ENCODE measurements around the gene ARHGAP26. TPM values are rescaled to one million over a fixed set of nuclear protein-coding genes. Genes with fewer than 3 reads are reported as not detected.
A peak's percentile ranks its signal among the peaks of the same experiment; 100 is the strongest.

ARHGAP26 gene
- total RNA-seq, 1 donor from 2014 or later = 34.9 TPM

GRCh38 chr5:143065185-143065965 is 295.2 kb downstream of the ARHGAP26 start:
- intact Hi-C loops (cut with micrococcal nuclease) = loop anchor here (10.0 kb wide), 1 partner anchor 141 kb away; no protein-coding TSS in a partner anchor
- DNase-seq (no peak), ATAC-seq (peak; percentile 5)

GRCh38 chr5:143065996-143066522 is 295.9 kb downstream of the ARHGAP26 start:
- ATAC-seq = no peak
- DNase-seq = no peak
- intact Hi-C loops (cut with micrococcal nuclease) = loop anchor here (10.0 kb wide), 1 partner anchor 141 kb away; no protein-coding TSS in a partner anchor

GRCh38 chr5:143066556-143067281 is 296.5 kb downstream of the ARHGAP26 start:
- intact Hi-C loops (cut with micrococcal nuclease) = loop anchor here (10.0 kb wide), 1 partner anchor 142 kb away; no protein-coding TSS in a partner anchor
- ATAC-seq (peak; percentile 15), DNase-seq (peak; percentile 41)

- ATAC-seq (no peak), DNase-seq (no peak)
- intact Hi-C loops (cut with micrococcal nuclease) = loop anchor here (10.0 kb wide), 1 partner anchor 144 kb away; no protein-coding TSS in a partner anchor
Observed at GRCh38 chr5:143068712-143069111, 298.5 kb downstream of the ARHGAP26 start.

GRCh38 chr5:143071927-143072326 is 301.8 kb downstream of the ARHGAP26 start:
- intact Hi-C loops (cut with micrococcal nuclease) = loop anchor here (10.0 kb wide), 1 partner anchor 753 kb away; no protein-coding TSS in a partner anchor
- no peak for DNase-seq
- no peak for ATAC-seq

GRCh38 chr5:143072734-143073133 is 302.6 kb downstream of the ARHGAP26 start:
- no peak for ATAC-seq
- intact Hi-C loops (cut with micrococcal nuclease) = loop anchor here (10.0 kb wide), 1 partner anchor 752 kb away; no protein-coding TSS in a partner anchor
- DNase-seq = no peak

- ATAC-seq (no peak), DNase-seq (no peak)
- intact Hi-C loops (cut with micrococcal nuclease) = loop anchor here (10.0 kb wide), 1 partner anchor 751 kb away; no protein-coding TSS in a partner anchor
Observed at GRCh38 chr5:143073766-143074165, 303.6 kb downstream of the ARHGAP26 start.

- ATAC-seq (no peak), DNase-seq (no peak)
- intact Hi-C loops (cut with micrococcal nuclease) = loop anchor here (10.0 kb wide), 1 partner anchor 750 kb away; no protein-coding TSS in a partner anchor
Observed at GRCh38 chr5:143074414-143074996, 304.3 kb downstream of the ARHGAP26 start.

GRCh38 chr5:143076377-143076776 is 306.2 kb downstream of the ARHGAP26 start:
- intact Hi-C loops (cut with micrococcal nuclease) = loop anchor here (10.0 kb wide), 1 partner anchor 748 kb away; no protein-coding TSS in a partner anchor
- no peak for DNase-seq
- no peak for ATAC-seq

DNA sequence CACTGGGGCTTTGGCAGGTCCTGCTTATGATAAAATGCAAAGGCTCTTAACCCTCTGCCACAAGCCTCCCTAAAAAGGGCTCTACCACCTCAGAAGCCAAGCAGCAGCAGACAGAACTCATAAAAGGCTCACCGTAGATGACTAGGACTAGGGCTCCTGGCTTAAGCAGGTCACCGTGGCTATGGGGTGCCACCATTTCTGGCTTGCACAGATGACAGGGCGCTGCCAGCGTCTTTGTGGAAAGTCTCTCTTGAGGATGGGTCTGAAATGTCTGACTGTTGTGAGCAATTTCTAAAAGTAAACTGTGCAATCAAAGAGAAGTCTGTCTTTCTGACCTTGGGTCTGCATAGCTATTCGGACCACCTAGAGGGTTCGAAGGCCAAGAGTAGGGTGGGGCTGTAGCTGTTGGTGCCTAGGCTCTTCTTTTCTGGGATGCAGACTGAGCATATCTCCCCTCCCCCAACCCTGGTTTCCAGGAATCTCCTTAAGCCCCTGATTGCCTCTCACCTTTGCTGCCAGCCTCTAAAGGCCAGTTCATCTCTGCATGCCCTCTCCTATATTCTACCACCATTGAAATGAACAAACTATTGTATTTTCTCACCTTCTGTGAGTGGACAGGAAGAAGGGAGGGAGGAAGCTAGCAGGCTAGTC is 307.4 kb downstream of the ARHGAP26 start:
- ATAC-seq = peak; percentile 31
- intact Hi-C loops (cut with micrococcal nuclease) = loop anchor here (10.0 kb wide), 1 partner anchor 747 kb away; no protein-coding TSS in a partner anchor
- no peak for DNase-seq

DNA sequence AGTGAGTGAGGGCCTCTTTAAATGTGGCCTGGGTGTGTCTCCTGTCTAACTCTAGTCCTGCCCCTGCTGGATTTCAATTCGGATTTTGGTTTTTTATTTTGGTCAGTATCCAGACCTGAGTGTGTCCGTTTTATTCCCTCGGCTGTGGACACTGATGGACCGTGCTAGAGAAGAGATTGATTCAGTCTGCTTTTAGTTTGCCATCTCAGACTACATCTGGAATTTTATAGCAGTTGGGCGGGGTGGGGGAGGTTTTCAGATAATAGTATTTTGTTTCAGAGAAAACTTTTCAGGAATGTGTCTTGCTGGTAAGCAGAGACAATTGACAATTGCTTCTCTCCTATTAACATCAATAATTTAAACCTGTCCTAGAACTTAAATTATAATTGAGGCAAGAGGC is 308.1 kb downstream of the ARHGAP26 start:
- no peak for DNase-seq
- no peak for ATAC-seq
- intact Hi-C loops (cut with micrococcal nuclease) = loop anchor here (10.0 kb wide), 1 partner anchor 746 kb away; no protein-coding TSS in a partner anchor

- intact Hi-C loops (cut with micrococcal nuclease) = loop anchor here (10.0 kb wide), 1 partner anchor 746 kb away; no protein-coding TSS in a partner anchor
- DNase-seq = no peak
- no peak for ATAC-seq
Observed at GRCh38 chr5:143078971-143079370, 308.8 kb downstream of the ARHGAP26 start.

GRCh38 chr5:143080407-143080806 is 310.2 kb downstream of the ARHGAP26 start:
- DNase-seq (no peak), ATAC-seq (no peak)
- intact Hi-C loops (cut with micrococcal nuclease) = no loop called here

GRCh38 chr5:143080982-143081381 is 310.8 kb downstream of the ARHGAP26 start:
- DNase-seq = no peak
- no peak for ATAC-seq
- intact Hi-C loops (cut with micrococcal nuclease) = no loop called here

DNA sequence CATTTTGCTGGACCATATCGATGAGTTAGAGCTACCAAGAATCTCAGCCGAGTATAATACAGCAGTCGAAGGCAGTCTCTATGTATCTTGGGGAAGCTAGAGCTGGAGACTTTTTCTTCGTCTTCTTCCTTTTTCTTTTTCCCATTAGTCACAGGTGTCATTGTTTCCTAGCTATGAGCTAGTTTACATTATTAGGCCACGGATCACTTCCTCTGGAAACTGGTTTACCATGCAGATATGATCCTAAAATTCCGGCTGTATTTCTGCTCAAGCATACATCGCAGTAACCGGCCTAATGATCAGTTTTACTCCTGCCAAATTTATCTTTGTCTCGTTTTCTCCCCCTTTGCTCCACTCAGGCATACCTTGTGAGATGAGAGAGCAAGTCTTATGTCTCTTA is 312.8 kb downstream of the ARHGAP26 start:
- intact Hi-C loops (cut with micrococcal nuclease) = no loop called here
- DNase-seq (no peak), ATAC-seq (no peak)

- intact Hi-C loops (cut with micrococcal nuclease) = no loop called here
- ATAC-seq (peak; percentile 51), DNase-seq (no peak)
Observed at GRCh38 chr5:143084407-143084806, 314.2 kb downstream of the ARHGAP26 start.

- intact Hi-C loops (cut with micrococcal nuclease) = no loop called here
- peak; percentile 62 for ATAC-seq
- no peak for DNase-seq
Observed at GRCh38 chr5:143085319-143085917, 315.2 kb downstream of the ARHGAP26 start.

DNA sequence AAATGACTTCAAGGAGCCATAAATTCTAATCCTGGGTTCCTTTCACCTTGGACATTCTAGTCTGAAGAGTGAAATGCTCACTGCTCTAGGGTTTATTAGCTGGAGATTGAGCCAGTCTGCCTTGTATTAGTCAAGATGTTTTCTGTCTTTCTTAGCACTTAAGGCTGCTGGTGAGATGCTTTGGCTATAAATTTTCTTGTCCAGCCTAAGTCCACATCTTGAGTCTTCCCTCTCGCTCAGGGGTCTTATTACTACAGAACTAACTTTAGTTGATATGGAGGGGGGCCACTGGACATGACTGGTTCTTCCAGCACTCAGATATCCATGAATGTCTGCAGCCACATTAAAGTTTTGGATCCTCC is 316.4 kb downstream of the ARHGAP26 start:
- intact Hi-C loops (cut with micrococcal nuclease) = no loop called here
- DNase-seq (no peak), ATAC-seq (no peak)

Measured in left ventricle myocardium superior (tissue), 1 donor.